Upper lobe of left lung (tissue), 6 donors: Measurements from ENCODE around the gene PBOV1. TPM values are rescaled to one million over a fixed set of nuclear protein-coding genes. Genes with fewer than 3 reads are reported as not detected.

Experiments
- ATAC-seq, 2 donors: fragments of 200-7000 bp; cut with Tn5 transposase; one replicate each; pipeline ENCODE4 v1.9.1; 2022; ENCODE audit warnings: mild to moderate bottlenecking in 2 of 2, moderate library complexity in 2 of 2; ENCODE audit not compliant: low FRiP score in 2 of 2
- DNase-seq, 2 donors: peaks; one replicate each; pipeline ENCODE4 v3.0.0-alpha.2; 2019 to 2020
- H3K27ac ChIP-seq, 4 donors: fragments of 200-600 bp; sonication (generic); one replicate each; pipeline ENCODE4 v1.5.1; 2016 to 2019
- H3K27me3 ChIP-seq, 4 donors: fragments of 200-600 bp; sonication (generic); one replicate each; pipeline ENCODE4 v1.5.1; 2017 to 2019
- H3K36me3 ChIP-seq, 4 donors: fragments of 200-600 bp; sonication (generic); one replicate each; pipeline ENCODE4 v1.5.1; 2016 to 2019
- H3K4me1 ChIP-seq, 4 donors: fragments of 200-600 bp; sonication (generic); one replicate each; pipeline ENCODE4 v1.5.1; 2018 to 2019
- H3K4me3 ChIP-seq, 4 donors: fragments of 200-600 bp; sonication (generic); one replicate each; pipeline ENCODE4 v1.5.1; 2017 to 2019; ENCODE audit warnings: mild to moderate bottlenecking in 2 of 4, moderate library complexity in 1 of 4
- H3K9me3 ChIP-seq, 4 donors: fragments of 200-600 bp; sonication (generic); one replicate each; pipeline ENCODE4 v1.5.1; 2018 to 2019
- EP300 ChIP-seq, 4 donors: sonication (generic); formaldehyde crosslinking; IDR thresholded peaks; one replicate each; pipeline ENCODE4 v1.5.1; 2017; ENCODE audit warnings: antibody characterized with exemption in 4 of 4, control low read depth in 2 of 4
- POLR2A ChIP-seq, 4 donors: fragments of 450-650 bp; IDR thresholded peaks; one replicate each; pipeline ENCODE4 v1.5.1; 2016 to 2017; ENCODE audit warnings: antibody characterized with exemption in 4 of 4, mild to moderate bottlenecking in 2 of 4
- POLR2AphosphoS5 ChIP-seq, 2 donors: sonication (generic); formaldehyde crosslinking; IDR thresholded peaks; one replicate each; pipeline ENCODE4 v1.5.1; 2017; ENCODE audit warnings: antibody characterized with exemption in 2 of 2
- WGBS, 2 donors: methylation state at CpG; one replicate each; pipeline ENCODE4 v1.1.5; 2017 to 2018; 5-methylcytosine and 5-hydroxymethylcytosine counted together
- total RNA-seq, 6 donors: library from RNA; depleted of rRNA in 4 of 6; stranded (reverse); fragments of >200 nt in 4 of 6; gene quantifications; one replicate each; pipeline versions ENCODE4 v1.1.0 to v1.2.1, GENCODE V29; 2016 to 2021
- TF ChIP-seq, protein P1 (sequence below), 6 experiments: fragments of 450-650 bp in 4 of 6; fragments of 200-600 bp in 2 of 6; sonication (generic) in 2 of 6; IDR thresholded peaks; one replicate each; pipeline ENCODE4 v1.5.1; 2016 to 2019; ENCODE audit warnings: antibody characterized with exemption in 6 of 6
- donor health status: DM: no; HTN: no; CAD: no; lungs with moderate emphysema.
- donor health status: DM: no; HTN: yes; CAD: no; lungs with severe emphysema.

Gene PBOV1
- total RNA-seq, 6 donors from 2014 or later, result not detected

DNA sequence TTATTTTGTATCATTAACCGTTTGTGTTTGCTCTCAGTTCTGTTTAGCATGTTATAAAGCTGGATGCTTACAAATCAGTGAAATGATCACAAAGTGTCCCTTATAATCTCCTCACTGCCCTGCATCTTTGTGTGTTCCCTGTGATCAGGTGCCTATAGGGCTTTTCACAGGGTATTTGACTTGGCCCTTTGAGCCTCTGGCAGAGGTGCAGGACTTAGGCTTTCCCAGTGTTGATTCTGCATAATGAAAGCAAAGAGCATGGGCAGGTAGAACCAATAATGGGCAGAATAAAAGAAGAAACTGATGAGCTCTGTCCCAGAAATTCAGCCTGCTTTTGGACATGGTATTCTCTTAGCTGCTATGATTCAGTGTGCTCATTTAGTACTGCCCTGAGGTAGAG is 16.9 kb upstream of the PBOV1 start:
- WGBS, 2 donors, result 80 to 100% methylated on average over 1 of the region's 1 CpG
- Histone ChIP-seq H3K27me3 (no peaks in the 10 kb centered on the region), H3K4me3 (no peak overlapping the region), H3K4me1 (peaks cover 0 to 14% (median 6%) of the 10 kb centered on the region in 4 donors), H3K27ac (no peak overlapping the region), H3K36me3 (no peaks in the 10 kb centered on the region), H3K9me3 (no peaks in the 10 kb centered on the region)
- TF ChIP-seq POLR2A (IDR thresholded peaks at IDR 0.05) (no peak), EP300 (IDR thresholded peaks at IDR 0.05) (no peak), POLR2AphosphoS5 (IDR thresholded peaks at IDR 0.05) (no peak)
- TF ChIP-seq, protein P1, sequence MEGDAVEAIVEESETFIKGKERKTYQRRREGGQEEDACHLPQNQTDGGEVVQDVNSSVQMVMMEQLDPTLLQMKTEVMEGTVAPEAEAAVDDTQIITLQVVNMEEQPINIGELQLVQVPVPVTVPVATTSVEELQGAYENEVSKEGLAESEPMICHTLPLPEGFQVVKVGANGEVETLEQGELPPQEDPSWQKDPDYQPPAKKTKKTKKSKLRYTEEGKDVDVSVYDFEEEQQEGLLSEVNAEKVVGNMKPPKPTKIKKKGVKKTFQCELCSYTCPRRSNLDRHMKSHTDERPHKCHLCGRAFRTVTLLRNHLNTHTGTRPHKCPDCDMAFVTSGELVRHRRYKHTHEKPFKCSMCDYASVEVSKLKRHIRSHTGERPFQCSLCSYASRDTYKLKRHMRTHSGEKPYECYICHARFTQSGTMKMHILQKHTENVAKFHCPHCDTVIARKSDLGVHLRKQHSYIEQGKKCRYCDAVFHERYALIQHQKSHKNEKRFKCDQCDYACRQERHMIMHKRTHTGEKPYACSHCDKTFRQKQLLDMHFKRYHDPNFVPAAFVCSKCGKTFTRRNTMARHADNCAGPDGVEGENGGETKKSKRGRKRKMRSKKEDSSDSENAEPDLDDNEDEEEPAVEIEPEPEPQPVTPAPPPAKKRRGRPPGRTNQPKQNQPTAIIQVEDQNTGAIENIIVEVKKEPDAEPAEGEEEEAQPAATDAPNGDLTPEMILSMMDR (IDR thresholded peaks at IDR 0.05), result no peak
- no peak for ATAC-seq
- DNase-seq, result no peak

DNA sequence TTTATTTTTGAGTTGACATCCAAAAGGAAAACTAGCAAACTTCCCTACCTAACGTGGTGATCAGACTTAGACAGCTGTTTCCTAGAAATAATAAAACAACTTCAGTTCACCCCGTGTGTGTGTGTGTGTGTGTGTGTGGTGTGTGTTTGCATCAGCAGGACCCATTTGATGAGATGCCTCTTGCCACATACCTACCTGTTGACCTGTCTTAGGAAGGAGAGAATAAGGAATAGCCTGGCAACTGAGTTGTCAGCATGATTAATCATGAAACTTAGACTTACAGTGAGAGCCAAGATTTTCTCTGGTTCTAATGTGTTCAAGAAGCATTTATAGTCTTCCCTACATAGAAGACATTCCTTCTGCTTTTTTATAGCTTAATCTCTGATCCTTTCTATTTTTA is 16.1 kb upstream of the PBOV1 start:
- 64 to 87% methylated on average over 2 of the region's 2 CpGs for WGBS, 2 donors
- no peak overlapping the region for H3K4me3 ChIP-seq
- H3K9me3 ChIP-seq, result no peaks in the 10 kb centered on the region
- no peak for TF ChIP-seq EP300 (IDR thresholded peaks at IDR 0.05)
- TF ChIP-seq POLR2AphosphoS5 (IDR thresholded peaks at IDR 0.05), result no peak
- TF ChIP-seq, protein P1 (IDR thresholded peaks at IDR 0.05), result no peak
- no peak for TF ChIP-seq POLR2A (IDR thresholded peaks at IDR 0.05)
- no peaks in the 10 kb centered on the region for H3K27me3 ChIP-seq
- no peak for ATAC-seq
- no peak for DNase-seq
- no peaks in the 10 kb centered on the region for H3K36me3 ChIP-seq
- no peak overlapping the region for H3K27ac ChIP-seq
- peaks cover 0 to 14% (median 6%) of the 10 kb centered on the region in 4 donors for H3K4me1 ChIP-seq

DNA sequence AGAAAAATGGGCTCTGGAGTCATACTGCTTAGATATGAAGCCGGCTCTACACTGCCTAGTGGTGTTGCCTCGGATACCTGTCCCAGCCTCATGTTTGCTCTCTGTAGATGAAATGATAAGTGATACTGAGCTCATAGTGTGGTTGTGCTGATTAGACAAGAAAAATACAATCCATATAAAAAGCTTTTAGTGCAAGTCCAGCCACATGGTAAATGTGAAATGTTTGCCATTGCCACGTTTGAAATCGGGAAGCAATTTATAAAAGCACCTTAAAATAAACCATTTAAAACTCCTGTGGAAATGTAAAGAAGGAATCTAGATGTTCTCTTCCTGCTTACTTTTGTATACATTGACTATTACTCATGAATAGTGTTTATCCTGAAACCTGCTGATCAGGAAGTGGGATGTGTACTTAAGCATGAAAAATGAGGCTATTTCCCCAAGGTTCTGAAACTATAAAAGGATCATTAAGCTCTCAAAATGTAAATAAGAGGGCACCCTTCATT is 13.1 kb upstream of the PBOV1 start:
- TF ChIP-seq POLR2A (IDR thresholded peaks at IDR 0.05), result no peak
- TF ChIP-seq, protein P1 (IDR thresholded peaks at IDR 0.05), result no peak
- TF ChIP-seq POLR2AphosphoS5 (IDR thresholded peaks at IDR 0.05), result no peak
- no peak for TF ChIP-seq EP300 (IDR thresholded peaks at IDR 0.05)
- Histone ChIP-seq H3K27me3 (no peaks in the 10 kb centered on the region), H3K27ac (peak overlapping the region in 1 of 4 donors; percentile 41), H3K4me1 (peaks cover 0 to 24% (median 8%) of the 10 kb centered on the region in 4 donors), H3K4me3 (no peak overlapping the region), H3K9me3 (no peaks in the 10 kb centered on the region), H3K36me3 (no peaks in the 10 kb centered on the region)
- ATAC-seq (no peak), DNase-seq (no peak)
- WGBS, 2 donors, result 37 to 43% methylated on average over 4 of the region's 4 CpGs

DNA sequence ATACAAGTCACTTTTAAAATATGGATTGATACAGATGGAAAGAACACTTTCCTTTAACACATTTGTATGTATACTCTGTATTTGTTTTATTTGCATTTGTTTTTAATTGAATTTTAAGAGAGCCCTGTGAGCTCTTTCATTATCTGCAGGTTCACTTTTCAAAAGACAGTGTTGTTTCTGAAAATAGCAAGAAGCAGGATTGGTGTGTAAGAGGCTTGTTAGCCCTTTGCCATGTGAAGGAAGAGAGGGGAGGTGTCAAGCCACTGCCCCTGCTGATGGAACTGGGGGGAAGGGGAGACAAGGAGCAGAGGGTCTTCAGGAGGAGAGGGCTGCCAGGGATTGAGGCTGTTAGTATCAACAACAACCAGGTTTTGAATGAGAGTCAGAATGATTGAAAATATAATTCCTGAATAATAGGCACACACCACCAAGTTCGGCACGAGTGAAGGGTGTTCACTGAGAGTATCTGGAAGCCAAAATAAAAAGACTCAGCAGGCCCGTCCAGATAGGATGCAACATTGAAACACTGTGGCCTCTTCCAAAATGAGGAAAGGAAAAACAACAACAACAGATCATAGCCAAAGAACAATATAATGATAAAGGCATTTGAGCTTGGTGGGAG is 12.6 kb upstream of the PBOV1 start:
- ATAC-seq (no peak), DNase-seq (no peak)
- Histone ChIP-seq H3K27ac (peak overlapping the region in 1 of 4 donors; percentile 41), H3K9me3 (no peaks in the 10 kb centered on the region), H3K27me3 (no peaks in the 10 kb centered on the region), H3K36me3 (no peaks in the 10 kb centered on the region), H3K4me1 (peaks cover 0 to 28% (median 8%) of the 10 kb centered on the region in 4 donors), H3K4me3 (no peak overlapping the region)
- 50 to 63% methylated on average over 3 of the region's 3 CpGs for WGBS, 2 donors
- TF ChIP-seq, protein P1 (IDR thresholded peaks at IDR 0.05), result no peak
- TF ChIP-seq EP300 (IDR thresholded peaks at IDR 0.05) (no peak), POLR2A (IDR thresholded peaks at IDR 0.05) (no peak), POLR2AphosphoS5 (IDR thresholded peaks at IDR 0.05) (no peak)

DNA sequence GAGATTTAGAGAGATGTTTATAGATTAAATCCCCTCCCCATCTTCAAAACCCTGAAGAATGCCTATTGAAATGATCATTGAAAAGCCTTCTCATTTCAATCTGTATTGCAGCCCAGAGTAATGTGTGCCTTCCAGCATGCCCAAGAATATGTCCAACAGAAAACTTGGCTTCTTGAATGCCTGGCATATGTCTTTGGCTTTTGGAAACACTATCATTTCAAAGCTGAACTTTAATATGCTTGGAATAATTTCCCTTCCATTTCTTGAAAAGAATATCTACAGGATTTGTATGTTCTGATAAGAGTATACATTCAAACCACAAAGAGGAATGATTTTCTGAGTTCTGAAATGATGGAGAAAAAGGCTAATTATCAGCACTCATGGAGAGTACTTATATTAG is 11.9 kb upstream of the PBOV1 start:
- TF ChIP-seq, protein P1 (IDR thresholded peaks at IDR 0.05), result no peak
- no peak overlapping the region for H3K27ac ChIP-seq

More for the DNA sequence above, 11.9 kb upstream of the PBOV1 start:
- Histone ChIP-seq H3K27me3 (no peaks in the 10 kb centered on the region), H3K4me3 (no peak overlapping the region), H3K9me3 (no peaks in the 10 kb centered on the region), H3K4me1 (peaks cover 0 to 28% (median 8%) of the 10 kb centered on the region in 4 donors), H3K36me3 (no peaks in the 10 kb centered on the region)
- DNase-seq (no peak), ATAC-seq (no peak)
